CD4-positive, alpha-beta T cell treated with Interleukin-6 for 4 hours (primary cell): ENCODE results near the gene FOXA2.
"Not testable (repeated sequence)": the region's sequence is repeated elsewhere in the genome, so short reads cannot be mapped to it uniquely, and the experiment has no call there.

Source experiments
- DNase-seq: peaks from one replicate; pipeline ENCODE4 v3.0.0-alpha.2; 2020; ENCODE audit warnings: mixed read lengths

FOXA2 gene

DNA sequence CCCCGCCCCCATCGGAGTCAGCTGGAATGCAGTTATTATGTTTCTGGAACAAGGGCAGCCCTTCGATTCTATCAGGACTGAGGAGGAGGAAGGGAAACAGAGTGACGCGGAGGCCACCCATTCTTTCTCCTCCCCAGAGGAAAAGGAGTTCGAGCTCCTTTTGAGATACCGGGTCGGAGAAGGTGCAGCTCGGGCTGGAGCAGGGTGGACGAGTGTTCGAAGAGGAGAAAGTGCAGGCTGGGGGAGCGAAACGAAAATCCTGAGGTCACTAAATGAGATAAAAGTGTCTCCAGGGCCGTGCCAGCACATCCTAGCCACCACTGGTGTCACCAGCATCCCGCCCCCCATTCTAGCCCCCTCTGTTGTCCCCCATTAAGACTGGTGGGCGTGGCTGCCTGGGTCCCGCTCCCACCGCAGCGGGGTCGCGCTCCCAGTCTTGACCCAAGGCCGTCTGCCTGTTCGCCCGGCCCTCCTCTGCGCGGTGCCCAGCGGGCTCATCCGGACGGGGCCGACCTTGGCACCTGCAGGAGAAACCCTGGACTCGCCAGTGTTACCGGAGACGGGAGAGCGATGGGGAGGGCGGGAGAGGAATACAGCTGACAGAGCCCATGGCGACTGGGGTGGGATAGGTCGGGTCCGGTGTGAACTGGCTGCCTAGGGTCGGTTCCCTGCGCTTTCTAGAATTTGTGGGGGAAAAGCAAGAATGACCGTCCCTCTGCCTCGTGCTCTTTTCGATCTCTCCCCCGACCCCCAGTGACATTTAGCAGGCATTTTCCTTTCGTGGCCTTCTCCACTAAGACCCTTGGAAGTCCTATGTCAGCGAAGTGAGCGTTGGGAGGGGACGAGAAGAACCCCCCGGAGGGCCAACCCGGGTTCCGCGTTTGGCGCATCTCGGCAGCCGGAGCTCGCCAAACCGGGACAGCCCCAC is 16.2 kb downstream of the FOXA2 start:
- no peak for DNase-seq

DNA sequence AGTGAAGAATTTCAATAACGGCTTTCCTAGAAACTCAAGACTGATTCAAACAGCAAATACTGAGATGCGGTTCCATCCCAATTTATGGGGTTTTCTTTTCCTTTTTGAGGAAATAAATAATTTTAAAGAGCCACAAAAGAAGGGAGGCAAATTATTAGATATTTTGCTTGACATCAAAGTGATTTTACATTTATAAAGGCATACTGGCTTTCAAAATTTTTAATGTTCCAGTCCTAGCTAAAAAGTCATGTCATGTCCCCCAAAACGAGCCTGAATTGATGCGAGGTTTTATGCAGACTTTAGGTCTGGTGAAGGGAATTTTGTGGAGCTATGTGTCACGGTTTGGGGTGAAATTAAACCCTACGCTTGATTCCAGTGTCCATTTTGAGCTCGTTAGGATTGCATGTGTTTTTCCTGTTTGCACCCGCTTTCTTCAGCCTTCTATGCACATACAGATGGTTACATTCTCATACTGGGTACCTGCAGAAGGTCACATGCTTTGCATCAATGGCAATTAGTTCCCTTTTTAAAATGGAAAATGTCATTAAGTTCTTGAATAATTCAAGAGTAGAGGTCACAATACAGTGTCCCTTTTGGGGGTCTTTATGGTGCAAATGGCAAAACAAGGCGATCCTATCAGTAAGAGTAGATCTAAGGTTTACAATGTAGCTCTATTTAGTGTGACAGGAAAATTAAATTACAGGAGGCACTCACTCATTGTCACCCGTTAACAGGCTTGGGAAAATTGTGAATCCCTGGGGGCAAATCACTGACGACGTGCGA is 17.3 kb downstream of the FOXA2 start:
- DNase-seq: no peak

- no peak for DNase-seq
These were observed 21.1 kb downstream of the FOXA2 start for GRCh38 chr20:22563062-22563965.

GRCh38 chr20:22562620-22563019 is 21.8 kb downstream of the FOXA2 start:
- DNase-seq: no peak

- no peak for DNase-seq
These were observed 22.3 kb downstream of the FOXA2 start for GRCh38 chr20:22561965-22562577.

DNA sequence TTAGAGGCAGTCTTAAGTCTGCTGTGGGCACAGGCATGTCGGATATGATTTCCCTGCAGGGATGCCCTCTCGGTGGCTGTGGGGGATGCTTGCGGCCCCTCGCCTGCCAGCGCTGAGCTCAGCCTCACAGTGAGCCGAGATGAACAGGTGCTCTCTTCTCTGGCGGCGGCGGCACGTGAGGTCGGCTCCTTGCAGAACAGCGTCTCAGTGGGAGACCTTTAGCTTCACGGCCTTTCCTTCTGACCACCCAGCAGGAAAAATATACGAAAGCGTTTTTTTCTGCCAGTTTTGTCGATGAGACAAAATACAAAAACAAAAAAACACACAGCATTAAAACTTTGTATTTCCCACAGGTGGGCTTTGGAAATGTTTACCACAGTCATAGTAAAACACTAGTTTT is 23.6 kb downstream of the FOXA2 start:
- DNase-seq: no peak

- no peak for DNase-seq
These were observed 24.6 kb downstream of the FOXA2 start for GRCh38 chr20:22559711-22560318.

DNA sequence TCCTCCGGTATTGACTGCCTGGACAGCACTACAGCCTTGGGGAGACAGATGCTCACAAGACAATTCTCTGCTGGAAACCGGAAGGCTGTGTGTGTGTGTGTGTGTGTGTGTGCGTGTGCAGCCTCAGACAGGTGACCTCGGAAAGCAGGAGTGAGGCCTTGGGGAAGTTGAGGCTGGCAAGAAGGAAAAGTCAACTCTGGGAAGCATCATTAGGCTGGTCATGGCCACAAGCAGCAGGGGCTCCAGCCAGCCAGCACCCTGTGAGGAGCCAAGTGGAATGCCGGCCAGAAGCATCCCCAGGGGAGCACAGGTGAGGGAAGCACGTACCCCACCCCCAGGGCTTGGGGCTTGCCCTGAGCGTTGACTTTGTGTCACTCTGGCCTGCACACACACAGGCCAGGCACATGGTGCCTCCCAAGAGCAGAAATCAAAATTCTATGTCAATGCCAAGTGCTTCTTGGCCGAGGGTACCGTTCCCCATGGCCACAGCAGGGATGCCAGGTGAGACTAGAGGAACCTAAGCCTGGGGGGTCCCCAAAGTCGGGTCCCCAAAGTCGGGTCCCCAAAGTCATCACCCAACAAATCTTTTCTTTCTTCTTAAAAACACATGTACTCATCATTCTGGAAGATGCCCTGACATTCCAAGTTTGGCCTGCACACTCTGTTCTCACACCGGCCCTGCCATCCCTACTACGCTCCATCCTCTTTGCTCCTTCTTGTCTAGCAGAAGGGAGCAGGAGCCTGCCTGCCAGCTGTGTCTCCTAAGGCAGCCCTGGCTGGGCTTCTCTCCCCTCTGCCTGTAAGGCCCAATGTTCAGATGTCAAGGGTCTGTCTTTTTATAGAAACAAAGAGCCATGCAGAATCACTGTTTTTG is 26.7 kb downstream of the FOXA2 start:
- no peak for DNase-seq

GRCh38 chr20:22556565-22557056 is 27.8 kb downstream of the FOXA2 start:
- DNase-seq: no peak

DNA sequence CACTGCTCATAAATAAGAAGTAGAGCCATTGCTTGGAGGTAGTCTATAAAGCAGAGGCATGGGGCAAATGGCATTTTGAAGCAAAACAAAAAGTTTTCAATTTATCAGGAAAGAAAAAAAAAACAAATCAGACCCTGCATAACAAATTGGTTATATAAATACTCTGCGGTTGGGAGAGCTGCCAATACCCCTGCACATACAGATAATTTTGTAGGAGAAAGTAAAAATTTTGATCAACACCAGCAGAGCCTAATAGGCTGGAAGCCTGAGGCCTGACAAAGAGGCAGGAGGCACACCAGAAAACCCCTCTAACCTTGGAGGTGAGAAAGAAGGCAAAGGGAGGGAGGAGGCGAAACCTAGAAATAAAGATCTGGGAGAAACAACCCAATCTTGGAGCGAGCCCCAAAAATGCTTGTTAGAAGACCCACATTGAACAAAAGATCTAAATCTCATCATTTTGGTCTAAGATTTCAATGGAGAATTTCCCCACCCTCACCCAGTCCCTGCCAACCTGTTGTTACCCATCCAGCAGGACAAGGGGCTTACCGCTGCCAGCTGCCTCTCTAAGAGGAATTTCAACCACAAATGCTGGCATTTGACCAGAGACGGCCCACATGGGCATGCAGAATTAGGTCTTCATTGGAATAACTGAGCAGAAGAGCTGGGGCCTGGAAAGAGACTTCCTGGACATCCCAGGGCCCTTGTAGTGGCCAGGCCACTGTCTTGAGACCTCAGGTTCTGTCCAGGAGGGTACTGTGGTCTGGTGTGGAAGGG is 28.4 kb downstream of the FOXA2 start:
- DNase-seq: no peak

- no peak for DNase-seq
These were observed 30.0 kb downstream of the FOXA2 start for GRCh38 chr20:22554391-22554790.

DNA sequence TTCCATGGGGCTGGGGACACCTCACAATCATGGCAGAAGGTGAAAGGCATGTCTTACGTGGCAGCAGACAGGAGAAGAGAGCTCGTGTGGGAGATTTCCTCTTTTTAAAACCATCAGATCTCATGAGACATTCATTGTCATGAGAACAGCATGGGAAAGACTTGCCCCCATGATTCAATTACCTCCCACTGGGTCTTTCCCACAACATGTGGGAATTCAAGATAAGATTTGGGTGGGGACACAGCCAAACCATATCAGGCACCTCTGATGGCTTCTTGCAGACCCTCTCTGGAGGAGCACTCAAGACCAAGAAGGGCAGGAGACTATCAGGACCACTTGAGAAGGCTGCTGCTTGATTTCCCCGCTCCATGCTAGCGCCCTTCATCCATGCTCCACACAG is 33.9 kb downstream of the FOXA2 start:
- not testable (repeated sequence) for DNase-seq

- no peak for DNase-seq
These were observed 36.3 kb downstream of the FOXA2 start for GRCh38 chr20:22548040-22548439.

DNA sequence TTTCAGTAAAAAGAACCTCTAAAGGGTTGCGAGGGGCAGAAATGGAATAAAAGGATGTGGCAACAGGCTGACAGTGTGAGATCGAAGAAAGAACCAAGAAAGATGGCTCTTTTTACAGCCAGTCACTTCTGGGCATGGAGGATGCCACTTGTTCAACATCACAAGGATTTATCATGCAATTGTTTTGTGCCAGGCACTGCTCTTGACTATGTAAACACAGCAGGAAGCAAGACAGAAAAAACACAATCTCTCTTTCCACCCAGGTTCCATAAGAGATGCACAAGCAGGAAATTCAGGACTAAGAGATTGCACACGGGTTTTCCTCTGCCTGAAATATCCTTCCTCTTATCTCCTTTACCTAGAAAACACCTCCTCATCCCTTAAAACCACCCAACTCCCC is 38.0 kb downstream of the FOXA2 start:
- DNase-seq: no peak

GRCh38 chr20:22545045-22545444 is 39.3 kb downstream of the FOXA2 start:
- no peak for DNase-seq

GRCh38 chr20:22544462-22544861 is 39.9 kb downstream of the FOXA2 start:
- no peak for DNase-seq

- no peak for DNase-seq
These were observed 41.9 kb downstream of the FOXA2 start for GRCh38 chr20:22542427-22542826.

DNA sequence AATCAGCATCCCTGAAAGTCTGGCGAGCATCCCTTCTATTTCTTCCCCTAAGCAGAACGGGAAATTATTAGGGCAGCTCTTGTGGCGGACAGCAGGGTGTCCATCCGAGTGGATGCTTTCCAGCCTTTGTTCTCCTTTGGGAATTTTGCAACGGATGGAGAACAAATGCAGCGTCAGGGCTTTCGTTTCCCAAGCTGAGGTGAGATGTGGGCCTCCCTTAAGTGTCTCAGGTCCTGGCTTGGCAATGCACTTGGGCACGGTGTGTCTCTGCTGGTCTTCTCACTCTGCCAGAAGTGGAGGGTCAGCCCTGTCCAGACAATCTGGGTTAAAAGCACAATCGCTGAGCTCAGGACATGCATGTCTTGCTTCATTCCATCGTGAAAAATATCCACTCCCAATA is 43.5 kb downstream of the FOXA2 start:
- no peak for DNase-seq

DNA sequence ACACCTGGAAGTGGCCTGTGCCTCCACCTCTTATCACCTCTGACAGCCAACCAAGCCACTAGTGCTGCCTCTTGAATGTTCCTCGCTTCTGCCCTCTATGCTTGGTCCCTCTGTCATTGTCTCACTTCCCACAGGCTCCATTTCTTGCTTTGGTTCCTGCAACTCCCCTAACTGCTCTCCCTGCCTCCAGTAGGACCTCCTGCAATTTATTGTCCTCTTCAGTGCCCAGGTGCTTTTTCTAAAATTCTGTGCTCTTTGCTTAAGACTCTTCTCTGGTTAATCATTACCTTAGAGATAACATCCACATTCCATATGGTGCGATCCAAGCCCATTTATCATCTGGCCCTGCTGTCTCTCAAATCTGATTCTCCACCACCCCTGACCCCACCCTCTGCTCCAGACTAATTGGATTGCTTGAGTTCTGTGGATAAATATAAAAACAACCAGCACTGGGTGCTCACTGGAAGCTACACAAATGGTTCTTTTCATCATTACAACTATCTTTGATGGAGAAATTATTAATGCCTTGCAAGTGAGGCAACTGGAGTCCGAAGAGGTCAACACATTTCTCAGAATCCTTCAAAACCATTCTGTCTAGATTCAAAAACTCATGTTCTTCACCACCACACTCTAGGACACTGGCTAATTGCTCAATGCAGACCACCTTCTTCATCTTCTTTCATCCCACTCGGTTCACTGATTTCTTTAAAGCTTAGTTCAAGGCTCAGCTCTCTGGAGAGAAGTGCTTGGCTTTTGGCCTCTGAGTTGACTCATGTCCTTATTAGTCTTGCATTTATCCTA is 47.2 kb downstream of the FOXA2 start:
- DNase-seq: no peak
